ENCODE results near the gene ENAH. TPM values are rescaled to one million over a fixed set of nuclear protein-coding genes. Genes with fewer than 3 reads are reported as not detected.

ENAH gene
- total RNA-seq, 6 experiments from 2014 or later = 9.0 to 33.2 (median 20.8) TPM

GRCh38 chr1:225453797-225454648 lies 198.9 kb downstream of the ENAH start:
- peak; percentile 76 to 93 (median 82) for ATAC-seq
- H3K4me1 ChIP-seq = peaks cover 0 to 15% (median 3%) of the 10 kb centered on the region in 4 donors
- H3K4me3 ChIP-seq = no peak overlapping the region
- no peak for DNase-seq
- no peaks in the 10 kb centered on the region for H3K27me3 ChIP-seq
- intact Hi-C loops (cut with DNase I) = no loop called here
- peak overlapping the region in 2 of 3 donors; percentile 33 to 41 for H3K27ac ChIP-seq
- no peaks in the 10 kb centered on the region for H3K9me3 ChIP-seq
- H3K36me3 ChIP-seq = no peaks in the 10 kb centered on the region
- no peak for TF ChIP-seq POLR2A (IDR thresholded peaks at IDR 0.05)
- TF ChIP-seq, protein P1, sequence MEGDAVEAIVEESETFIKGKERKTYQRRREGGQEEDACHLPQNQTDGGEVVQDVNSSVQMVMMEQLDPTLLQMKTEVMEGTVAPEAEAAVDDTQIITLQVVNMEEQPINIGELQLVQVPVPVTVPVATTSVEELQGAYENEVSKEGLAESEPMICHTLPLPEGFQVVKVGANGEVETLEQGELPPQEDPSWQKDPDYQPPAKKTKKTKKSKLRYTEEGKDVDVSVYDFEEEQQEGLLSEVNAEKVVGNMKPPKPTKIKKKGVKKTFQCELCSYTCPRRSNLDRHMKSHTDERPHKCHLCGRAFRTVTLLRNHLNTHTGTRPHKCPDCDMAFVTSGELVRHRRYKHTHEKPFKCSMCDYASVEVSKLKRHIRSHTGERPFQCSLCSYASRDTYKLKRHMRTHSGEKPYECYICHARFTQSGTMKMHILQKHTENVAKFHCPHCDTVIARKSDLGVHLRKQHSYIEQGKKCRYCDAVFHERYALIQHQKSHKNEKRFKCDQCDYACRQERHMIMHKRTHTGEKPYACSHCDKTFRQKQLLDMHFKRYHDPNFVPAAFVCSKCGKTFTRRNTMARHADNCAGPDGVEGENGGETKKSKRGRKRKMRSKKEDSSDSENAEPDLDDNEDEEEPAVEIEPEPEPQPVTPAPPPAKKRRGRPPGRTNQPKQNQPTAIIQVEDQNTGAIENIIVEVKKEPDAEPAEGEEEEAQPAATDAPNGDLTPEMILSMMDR (IDR thresholded peaks at IDR 0.05) = no peak
- WGBS (ENCODE audit: insufficient coverage, low coverage, low lambda C conversion rate, missing lambda C conversion rate) = 16% methylated on average over 5 of the region's 5 CpGs

- H3K4me3 ChIP-seq = no peak overlapping the region
- H3K4me1 ChIP-seq = peaks cover 0 to 15% (median 3%) of the 10 kb centered on the region in 4 donors
- TF ChIP-seq POLR2A (IDR thresholded peaks at IDR 0.05) = no peak
- TF ChIP-seq, protein P1 (IDR thresholded peaks at IDR 0.05) = no peak
- DNase-seq = peak in 1 of 3 donors; percentile 42
- 89% methylated on average over 8 of the region's 25 CpGs for WGBS (ENCODE audit: insufficient coverage, low coverage, low lambda C conversion rate, missing lambda C conversion rate)
- H3K27ac ChIP-seq = no peak overlapping the region
- ATAC-seq = no peak
- intact Hi-C loops (cut with DNase I) = no loop called here
- H3K36me3 ChIP-seq = no peaks in the 10 kb centered on the region
- H3K27me3 ChIP-seq = no peaks in the 10 kb centered on the region
- H3K9me3 ChIP-seq = no peaks in the 10 kb centered on the region
Observed at GRCh38 chr1:225451840-225452515, 200.9 kb downstream of the ENAH start.

DNA sequence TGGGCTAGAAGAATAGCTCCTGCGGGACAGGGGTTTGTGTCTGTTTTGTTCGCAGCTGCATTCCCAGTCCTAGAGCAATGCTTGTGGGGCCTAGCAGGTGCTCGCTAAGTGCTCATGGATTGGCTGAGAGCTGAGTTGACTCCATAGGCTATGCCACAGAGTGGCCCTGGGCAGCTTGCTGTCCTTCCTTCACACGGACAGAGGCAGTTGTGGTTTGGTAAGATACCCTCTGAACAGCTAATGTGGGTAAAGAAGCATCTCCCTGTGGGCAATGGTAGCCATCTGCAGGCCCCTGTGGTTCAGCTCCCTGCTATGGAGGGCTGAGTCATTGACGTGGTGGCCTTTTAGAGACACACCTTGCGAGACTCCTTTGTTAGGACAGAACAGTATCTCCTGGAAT lies 201.6 kb downstream of the ENAH start:
- no peak for ATAC-seq
- intact Hi-C loops (cut with DNase I) = no loop called here
- TF ChIP-seq POLR2A (IDR thresholded peaks at IDR 0.05) = no peak
- TF ChIP-seq, protein P1 (IDR thresholded peaks at IDR 0.05) = no peak
- H3K4me1 ChIP-seq = peaks cover 0 to 16% (median 3%) of the 10 kb centered on the region in 4 donors
- no peak overlapping the region for H3K4me3 ChIP-seq
- no peaks in the 10 kb centered on the region for H3K27me3 ChIP-seq
- H3K36me3 ChIP-seq = no peaks in the 10 kb centered on the region
- peak in 1 of 3 donors; percentile 26 for DNase-seq
- H3K27ac ChIP-seq = peak overlapping the region in 1 of 3 donors; percentile 29
- no peaks in the 10 kb centered on the region for H3K9me3 ChIP-seq
- 85% methylated on average over 6 of the region's 6 CpGs for WGBS (ENCODE audit: insufficient coverage, low coverage, low lambda C conversion rate, missing lambda C conversion rate)

GRCh38 chr1:225450491-225451191 lies 202.3 kb downstream of the ENAH start:
- WGBS (ENCODE audit: insufficient coverage, low coverage, low lambda C conversion rate, missing lambda C conversion rate) = 50% methylated on average over 9 of the region's 12 CpGs
- no peaks in the 10 kb centered on the region for H3K27me3 ChIP-seq
- no peaks in the 10 kb centered on the region for H3K9me3 ChIP-seq
- TF ChIP-seq, protein P1 (IDR thresholded peaks at IDR 0.05) = no peak
- no peak for TF ChIP-seq POLR2A (IDR thresholded peaks at IDR 0.05)
- ATAC-seq (peak; percentile 13 to 54 (median 31)), DNase-seq (peak in 1 of 3 donors; percentile 51)
- H3K4me3 ChIP-seq = no peak overlapping the region
- intact Hi-C loops (cut with DNase I) = no loop called here
- peak overlapping the region in 2 of 3 donors; percentile 8 to 29 for H3K27ac ChIP-seq
- no peaks in the 10 kb centered on the region for H3K36me3 ChIP-seq
- peaks cover 0 to 23% (median 5%) of the 10 kb centered on the region in 4 donors for H3K4me1 ChIP-seq
